Right lobe of liver (tissue), 6 donors: Measurements from ENCODE around the gene CEACAM19. TPM values are rescaled to one million over a fixed set of nuclear protein-coding genes. Genes with fewer than 3 reads are reported as not detected.

Source experiments
- ATAC-seq, 4 donors: fragments of 200-7000 bp; cut with Tn5 transposase; one replicate each; pipeline ENCODE4 v1.9.1; 2020; ENCODE audit warnings: mild to moderate bottlenecking in 4 of 4, moderate library complexity in 4 of 4
- DNase-seq, 3 donors: peaks; one replicate each; pipeline ENCODE4 v3.0.0-alpha.2; 2020
- H3K27ac ChIP-seq, 3 donors: fragments of 200-600 bp; one replicate each; pipeline ENCODE4 v1.8.0; 2022
- H3K27me3 ChIP-seq, 2 donors: fragments of 200-600 bp; one replicate each; pipeline ENCODE4 v1.8.0; 2022
- H3K36me3 ChIP-seq, 4 donors: fragments of 200-600 bp; sonication (generic) in 1 of 4; one replicate each; pipeline versions ENCODE4 v1.5.1 to v1.8.0; 2017 to 2022; ENCODE audit warnings: control low read depth in 1 of 4
- H3K4me1 ChIP-seq, 4 donors: fragments of 200-600 bp; sonication (generic) in 1 of 4; one replicate each; pipeline versions ENCODE4 v1.5.1 to v1.8.0; 2017 to 2022; ENCODE audit warnings: control low read depth in 1 of 4
- H3K4me3 ChIP-seq, 3 donors: fragments of 200-600 bp; one replicate each; pipeline ENCODE4 v1.8.0; 2022
- H3K9me3 ChIP-seq, 4 donors: fragments of 200-600 bp; sonication (generic) in 1 of 4; one replicate each; pipeline versions ENCODE4 v1.5.1 to v1.8.0; 2017 to 2022; ENCODE audit warnings: control low read depth in 1 of 4
- CTCF ChIP-seq, 4 donors: fragments of 200-600 bp in 3 of 4; fragments of 450-650 bp in 1 of 4; IDR thresholded peaks; one replicate each; pipeline versions ENCODE4 v1.5.1 to v1.8.0; 2016 to 2022; ENCODE audit warnings: antibody characterized with exemption in 4 of 4, mild to moderate bottlenecking in 2 of 4
- POLR2A ChIP-seq: fragments of 450-650 bp; IDR thresholded peaks from one replicate; pipeline ENCODE4 v1.6.1; 2017; ENCODE audit warnings: antibody characterized with exemption, mild to moderate bottlenecking
- WGBS: methylation state at CpG from one replicate; pipeline ENCODE4 v1.1.6; 2018; ENCODE audit warnings: low coverage, low lambda C conversion rate; ENCODE audit not compliant: insufficient coverage; ENCODE audit errors: missing lambda C conversion rate; 5-methylcytosine and 5-hydroxymethylcytosine counted together
- intact Hi-C, 2 donors: fragments of 100-400 bp; cut with DNase I; formaldehyde crosslinking; loops; one replicate each; pipeline versions ENCODE4 v1.11.2 to v1.14.1; 2022
- total RNA-seq, 6 experiments: library from RNA; depleted of rRNA in 2 of 6; stranded (reverse); fragments of >200 nt in 2 of 6; fragmentation: NEBNext Ultra II Directional in 3 of 6; extraction: Animal tissue kit (Norgen Biotek cat#: 25700) in 3 of 6; gene quantifications; one replicate each; pipeline versions ENCODE4 v1.1.0 to v1.2.4, GENCODE V29; 2016 to 2023
- donor health status: DM: no; HTN: yes; CAD: no.
- donor health status: DM: no; HTN: no; CAD: no.
- donor health status: DM: no; HTN: no; CAD: no.
- donor health status: DM: no; HTN: yes; CAD: no.
- donor health status: DM: no; HTN: yes; CAD: no.

CEACAM19 gene
- total RNA-seq, 6 experiments from 2014 or later = 3.3 to 9.0 (median 4.5) TPM

- intact Hi-C loops = no loop called here
- no peaks in the 10 kb centered on the region for H3K36me3 ChIP-seq
- no peaks in the 10 kb centered on the region for H3K4me1 ChIP-seq
- TF ChIP-seq CTCF (IDR thresholded peaks at IDR 0.05) = no peak
- no peak for TF ChIP-seq POLR2A
- H3K4me3 ChIP-seq = no peak overlapping the region
- WGBS = 76% methylated on average over 6 of the region's 17 CpGs
- ATAC-seq (no peak), DNase-seq (no peak)
- no peak overlapping the region for H3K27ac ChIP-seq
- no peaks in the 10 kb centered on the region for H3K27me3 ChIP-seq
- H3K9me3 ChIP-seq = no peaks in the 10 kb centered on the region
Measured at GRCh38 chr19:44702551-44703176, 31.4 kb downstream of the CEACAM19 start.

- Histone ChIP-seq H3K36me3 (no peaks in the 10 kb centered on the region), H3K27ac (no peak overlapping the region), H3K4me1 (no peaks in the 10 kb centered on the region), H3K4me3 (no peak overlapping the region), H3K27me3 (no peaks in the 10 kb centered on the region), H3K9me3 (no peaks in the 10 kb centered on the region)
- TF ChIP-seq POLR2A = no peak
- TF ChIP-seq CTCF (IDR thresholded peaks at IDR 0.05) = no peak
- WGBS = 50% methylated on average over 2 of the region's 28 CpGs
- ATAC-seq (no peak), DNase-seq (no peak)
- intact Hi-C loops = no loop called here
Measured at GRCh38 chr19:44703336-44704078, 32.2 kb downstream of the CEACAM19 start.

GRCh38 chr19:44704982-44705381 lies 33.7 kb downstream of the CEACAM19 start:
- Histone ChIP-seq H3K4me1 (no peaks in the 10 kb centered on the region), H3K27me3 (no peaks in the 10 kb centered on the region), H3K36me3 (no peaks in the 10 kb centered on the region), H3K27ac (no peak overlapping the region), H3K9me3 (no peaks in the 10 kb centered on the region), H3K4me3 (no peak overlapping the region)
- 88% methylated on average over 1 of the region's 1 CpG for WGBS
- TF ChIP-seq POLR2A = no peak
- TF ChIP-seq CTCF (IDR thresholded peaks at IDR 0.05) = no peak
- DNase-seq (no peak), ATAC-seq (no peak)
- intact Hi-C loops = no loop called here

- no peak for TF ChIP-seq POLR2A
- no peak for TF ChIP-seq CTCF (IDR thresholded peaks at IDR 0.05)
- ATAC-seq (no peak), DNase-seq (no peak)
- intact Hi-C loops = no loop called here
- H3K27me3 ChIP-seq = no peaks in the 10 kb centered on the region
- 83% methylated on average over 8 of the region's 12 CpGs for WGBS
- no peak overlapping the region for H3K4me3 ChIP-seq
- H3K9me3 ChIP-seq = no peaks in the 10 kb centered on the region
- H3K4me1 ChIP-seq = no peaks in the 10 kb centered on the region
- H3K36me3 ChIP-seq = no peaks in the 10 kb centered on the region
- no peak overlapping the region for H3K27ac ChIP-seq
Measured at GRCh38 chr19:44705502-44706010, 34.3 kb downstream of the CEACAM19 start.
